HEK293 (cell line): ENCODE measurements around the gene TRABD2A.

Experiments used
- MZF1 ChIP-seq: fragments of 450-650 bp; formaldehyde crosslinking; IDR thresholded peaks from 2 replicates; pipeline ENCODE4 v1.5.1; 2017; ENCODE audit warnings: missing biosample characterization, missing genetic modification characterization, borderline replicate concordance
- ZNF146 ChIP-seq: fragments of 450-650 bp; formaldehyde crosslinking; IDR thresholded peaks from 2 replicates; pipeline ENCODE4 v1.5.1; 2016; ENCODE audit warnings: missing biosample characterization, missing genetic modification characterization
- ZNF248 ChIP-seq: fragments of 450-650 bp; formaldehyde crosslinking; IDR thresholded peaks from 2 replicates; pipeline ENCODE4 v1.5.1; 2017; ENCODE audit warnings: missing biosample characterization, missing genetic modification characterization
- ZNF558 ChIP-seq: fragments of 450-650 bp; formaldehyde crosslinking; IDR thresholded peaks from 2 replicates; pipeline ENCODE4 v1.5.1; 2016; ENCODE audit warnings: missing biosample characterization, missing genetic modification characterization
- ZNF670 ChIP-seq: fragments of 450-650 bp; formaldehyde crosslinking; IDR thresholded peaks from 2 replicates; pipeline ENCODE4 v1.5.1; 2016; ENCODE audit warnings: missing biosample characterization, missing genetic modification characterization, low read depth
- ZNF707 ChIP-seq: fragments of 450-650 bp; formaldehyde crosslinking; IDR thresholded peaks from 2 replicates; pipeline ENCODE4 v1.5.1; 2016; ENCODE audit warnings: missing biosample characterization, missing genetic modification characterization
- TF ChIP-seq, protein P1 (sequence below): fragments of 450-650 bp; formaldehyde crosslinking; IDR thresholded peaks from 2 replicates; pipeline ENCODE4 v1.5.1; 2016; ENCODE audit warnings: missing biosample characterization, missing genetic modification characterization

DNA sequence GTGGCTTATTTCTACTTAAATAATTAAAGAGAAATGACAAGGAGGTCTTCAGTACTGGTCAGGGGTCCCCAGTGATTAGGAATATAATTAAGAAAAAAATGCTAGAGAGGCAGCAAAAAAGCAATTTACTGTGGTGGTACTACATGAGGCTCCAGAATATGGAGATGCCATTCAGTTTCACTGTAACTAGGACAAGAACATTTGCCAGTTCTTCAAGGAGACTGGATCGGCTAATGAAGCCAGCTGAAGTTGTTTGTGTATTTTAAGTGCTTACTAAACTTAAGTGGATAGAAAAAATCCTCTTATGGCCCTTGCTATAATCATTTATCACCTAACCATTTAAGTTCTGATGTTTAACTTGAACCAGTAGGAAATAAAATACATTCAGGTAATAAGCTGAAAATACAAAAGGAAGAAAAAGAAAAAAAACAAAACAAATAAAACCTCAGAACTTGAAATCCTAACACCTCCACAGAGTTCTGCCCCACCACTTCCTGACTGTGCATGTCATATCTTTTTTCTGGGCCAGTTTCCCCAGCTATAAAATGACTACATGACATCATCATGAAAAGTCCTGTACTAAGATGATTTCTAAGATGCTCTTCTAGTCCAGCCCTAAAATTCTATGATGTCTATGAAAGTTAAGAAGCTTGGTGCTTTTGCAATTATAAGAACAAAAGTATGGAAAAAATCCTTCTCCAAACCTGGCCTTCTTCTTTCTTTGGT, 98.0 kb downstream of the TRABD2A start:
- TF ChIP-seq, protein P1, sequence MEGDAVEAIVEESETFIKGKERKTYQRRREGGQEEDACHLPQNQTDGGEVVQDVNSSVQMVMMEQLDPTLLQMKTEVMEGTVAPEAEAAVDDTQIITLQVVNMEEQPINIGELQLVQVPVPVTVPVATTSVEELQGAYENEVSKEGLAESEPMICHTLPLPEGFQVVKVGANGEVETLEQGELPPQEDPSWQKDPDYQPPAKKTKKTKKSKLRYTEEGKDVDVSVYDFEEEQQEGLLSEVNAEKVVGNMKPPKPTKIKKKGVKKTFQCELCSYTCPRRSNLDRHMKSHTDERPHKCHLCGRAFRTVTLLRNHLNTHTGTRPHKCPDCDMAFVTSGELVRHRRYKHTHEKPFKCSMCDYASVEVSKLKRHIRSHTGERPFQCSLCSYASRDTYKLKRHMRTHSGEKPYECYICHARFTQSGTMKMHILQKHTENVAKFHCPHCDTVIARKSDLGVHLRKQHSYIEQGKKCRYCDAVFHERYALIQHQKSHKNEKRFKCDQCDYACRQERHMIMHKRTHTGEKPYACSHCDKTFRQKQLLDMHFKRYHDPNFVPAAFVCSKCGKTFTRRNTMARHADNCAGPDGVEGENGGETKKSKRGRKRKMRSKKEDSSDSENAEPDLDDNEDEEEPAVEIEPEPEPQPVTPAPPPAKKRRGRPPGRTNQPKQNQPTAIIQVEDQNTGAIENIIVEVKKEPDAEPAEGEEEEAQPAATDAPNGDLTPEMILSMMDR (tag by site-specific recombination), result no peak
- TF ChIP-seq ZNF670 (tag by site-specific recombination), result no peak
- no peak for TF ChIP-seq MZF1
- no peak for TF ChIP-seq ZNF146 (tag by site-specific recombination)
- TF ChIP-seq ZNF707 (tag by site-specific recombination), result no peak
- no peak for TF ChIP-seq ZNF248 (tag by site-specific recombination)
- TF ChIP-seq ZNF558, result no peak
